GM10847 (cell line): ENCODE data around the gene REST.

Source experiments
- POLR2A ChIP-seq: IDR thresholded peaks from 2 replicates; pipeline ENCODE4 v1.6.1; 2011; ENCODE audit not compliant: insufficient read length; ENCODE audit errors: extremely low read depth

Gene REST

GRCh38 chr4:56906489-56907393 lies 959 bp upstream of the REST start:
- TF ChIP-seq POLR2A, result no peak

- no peak for TF ChIP-seq POLR2A
Measured at GRCh38 chr4:56908206-56909085, 746 bp downstream of the REST start.

GRCh38 chr4:56909086-56909894 lies 1.6 kb downstream of the REST start:
- no peak for TF ChIP-seq POLR2A

- no peak for TF ChIP-seq POLR2A
Measured at GRCh38 chr4:56910172-56910967, 2.7 kb downstream of the REST start.

GRCh38 chr4:56914336-56914735 lies 6.6 kb downstream of the REST start:
- TF ChIP-seq POLR2A, result no peak

GRCh38 chr4:56927196-56927595 lies 19.5 kb downstream of the REST start:
- TF ChIP-seq POLR2A, result no peak

GRCh38 chr4:56930638-56931037 lies 22.9 kb downstream of the REST start:
- no peak for TF ChIP-seq POLR2A

- TF ChIP-seq POLR2A, result no peak
Measured at GRCh38 chr4:56931924-56932323, 24.2 kb downstream of the REST start.

- no peak for TF ChIP-seq POLR2A
Measured at GRCh38 chr4:56937262-56937661, 29.6 kb downstream of the REST start.

- no peak for TF ChIP-seq POLR2A
Measured at GRCh38 chr4:56940403-56940802, 32.7 kb downstream of the REST start.

- TF ChIP-seq POLR2A, result no peak
Measured at GRCh38 chr4:56940971-56941370, 33.3 kb downstream of the REST start.

GRCh38 chr4:56941403-56941802 lies 33.7 kb downstream of the REST start:
- TF ChIP-seq POLR2A, result no peak

GRCh38 chr4:56953680-56954520 lies 46.2 kb downstream of the REST start:
- no peak for TF ChIP-seq POLR2A

GRCh38 chr4:56958111-56958517 lies 50.4 kb downstream of the REST start:
- no peak for TF ChIP-seq POLR2A

GRCh38 chr4:56959100-56959499 lies 51.4 kb downstream of the REST start:
- TF ChIP-seq POLR2A, result no peak
